DMS153 treated with DMSO at 0.1 percent for 48 hours (cell line): ENCODE data around the gene DONSON.
"Not testable (repeated sequence)": the region's sequence is repeated elsewhere in the genome, so short reads cannot be mapped to it uniquely, and the experiment has no call there.

Experiments used
- DNase-seq: peaks from one replicate; lab custom pipeline; 2025; ENCODE audit not compliant: unreplicated experiment; lab: John Stamatoyannopoulos, UW

Gene DONSON

GRCh38 chr21:33588485-33589335, at the start of gene DONSON:
TSS of gene DONSON (minus strand) at chr21:33588684. CDS start at chr21:33588641, 43 bp downstream.
- peak; percentile 83 for DNase-seq

GRCh38 chr21:33634254-33634653, 45.8 kb upstream of the DONSON start:
- no peak for DNase-seq

- DNase-seq, result not testable (repeated sequence)
These were observed 37.7 kb upstream of the DONSON start for GRCh38 chr21:33626151-33626550.

GRCh38 chr21:33622253-33622652, 33.8 kb upstream of the DONSON start:
- DNase-seq, result no peak

- DNase-seq, result no peak
These were observed 31.2 kb upstream of the DONSON start for GRCh38 chr21:33619726-33620125.

GRCh38 chr21:33618407-33618806, 29.9 kb upstream of the DONSON start:
- DNase-seq, result no peak

GRCh38 chr21:33617565-33617964, 29.1 kb upstream of the DONSON start:
- DNase-seq, result not testable (repeated sequence)

GRCh38 chr21:33611006-33611744, 22.7 kb upstream of the DONSON start:
- no peak for DNase-seq

GRCh38 chr21:33608559-33608958, 20.1 kb upstream of the DONSON start:
- no peak for DNase-seq

- DNase-seq, result no peak
These were observed 9.6 kb upstream of the DONSON start for GRCh38 chr21:33598051-33598450.

GRCh38 chr21:33587792-33588484, 546 bp downstream of the DONSON start:
- DNase-seq, result no peak

GRCh38 chr21:33586927-33587326, 1.6 kb downstream of the DONSON start:
- DNase-seq, result no peak

- no peak for DNase-seq
These were observed 4.0 kb downstream of the DONSON start for GRCh38 chr21:33584455-33584854.

- DNase-seq, result no peak
These were observed 9.4 kb downstream of the DONSON start for GRCh38 chr21:33578959-33579542.

- no peak for DNase-seq
These were observed 10.3 kb downstream of the DONSON start for GRCh38 chr21:33578214-33578613.

- not testable (repeated sequence) for DNase-seq
These were observed 11.7 kb downstream of the DONSON start for GRCh38 chr21:33576741-33577141.

GRCh38 chr21:33572350-33572749, 16.1 kb downstream of the DONSON start:
- DNase-seq, result no peak

GRCh38 chr21:33569991-33570390, 18.5 kb downstream of the DONSON start:
- DNase-seq, result no peak

- no peak for DNase-seq
These were observed 20.0 kb downstream of the DONSON start for GRCh38 chr21:33568448-33568847.

GRCh38 chr21:33567914-33568313, 20.6 kb downstream of the DONSON start:
- DNase-seq, result no peak

- no peak for DNase-seq
These were observed 22.0 kb downstream of the DONSON start for GRCh38 chr21:33566514-33566913.
